MM.1S (cell line): ENCODE measurements around the gene NUDT6.

Experiments used
- DNase-seq: peaks from one replicate; pipeline ENCODE4 v3.0.0-alpha.2; 2015
- H2AFZ ChIP-seq: fragments of 300-600 bp; sonication (generic); 2 replicates; pipeline ENCODE4 v1.6.0; 2016; ENCODE audit warnings: antibody characterized with exemption, low read length
- H3F3A ChIP-seq: fragments of 300-600 bp; sonication (generic); 2 replicates; pipeline ENCODE4 v1.6.1; 2016; ENCODE audit warnings: mild to moderate bottlenecking, antibody characterized with exemption, low read length, moderate library complexity, mixed read lengths; ENCODE audit not compliant: insufficient read depth
- H3K27ac ChIP-seq: fragments of 300-600 bp; sonication (generic); 2 replicates; pipeline ENCODE4 v1.5.1; 2016; ENCODE audit warnings: mild to moderate bottlenecking, low read length
- H3K27me3 ChIP-seq: fragments of 300-600 bp; sonication (generic); replicated peaks from 2 replicates; pipeline ENCODE4 v1.6.0; 2016; ENCODE audit warnings: low read length; ENCODE audit not compliant: insufficient read depth
- H3K36me3 ChIP-seq: fragments of 300-600 bp; sonication (generic); replicated peaks from 2 replicates; pipeline ENCODE4 v1.6.1; 2016; ENCODE audit warnings: mild to moderate bottlenecking, low read length, mixed read lengths; ENCODE audit not compliant: insufficient read depth
- H3K4me1 ChIP-seq: fragments of 300-600 bp; sonication (generic); 2 replicates; pipeline ENCODE4 v1.6.1; 2016; ENCODE audit warnings: low read length, mixed read lengths
- H3K4me2 ChIP-seq: fragments of 300-600 bp; sonication (generic); 2 replicates; pipeline ENCODE4 v1.6.0; 2016; ENCODE audit warnings: low read depth, low read length
- H3K4me3 ChIP-seq: fragments of 300-600 bp; sonication (generic); 2 replicates; pipeline ENCODE4 v1.5.1; 2016; ENCODE audit warnings: low read length, mixed read lengths
- H3K79me2 ChIP-seq: fragments of 300-600 bp; sonication (generic); 2 replicates; pipeline ENCODE4 v1.6.1; 2016; ENCODE audit warnings: mixed run types, low read length, mixed read lengths
- H3K9ac ChIP-seq: fragments of 300-600 bp; sonication (generic); 2 replicates; pipeline ENCODE4 v1.6.1; 2016; ENCODE audit warnings: low read length, mixed read lengths
- H3K9me2 ChIP-seq: fragments of 300-600 bp; sonication (generic); replicated peaks from 2 replicates; pipeline ENCODE4 v1.6.1; 2016; ENCODE audit warnings: mild to moderate bottlenecking, low read length, mixed read lengths; ENCODE audit not compliant: insufficient read depth
- H3K9me3 ChIP-seq: fragments of 300-600 bp; sonication (generic); replicated peaks from 2 replicates; pipeline ENCODE4 v1.6.1; 2016; ENCODE audit warnings: mild to moderate bottlenecking, low read length, mixed read lengths; ENCODE audit not compliant: insufficient read depth
- H4K20me1 ChIP-seq: fragments of 300-600 bp; sonication (generic); 2 replicates; pipeline ENCODE4 v1.6.1; 2016; ENCODE audit warnings: mild to moderate bottlenecking, low read length, moderate library complexity, mixed read lengths; ENCODE audit not compliant: insufficient read depth
- CTCF ChIP-seq: fragments of 300-600 bp; sonication (generic); IDR thresholded peaks from 2 replicates; pipeline ENCODE4 v1.5.1; 2016; ENCODE audit warnings: antibody characterized with exemption, low read length, mixed read lengths
- EZH2 ChIP-seq: fragments of 300-600 bp; sonication (generic); optimal IDR thresholded peaks from 2 replicates; pipeline ENCODE3; 2017; ENCODE audit warnings: low read depth, mild to moderate bottlenecking, antibody characterized with exemption, low read length, mixed read lengths
- EZH2phosphoT487 ChIP-seq: fragments of 300-600 bp; sonication (generic); IDR thresholded peaks from 2 replicates; pipeline ENCODE4 v1.6.1; 2018; ENCODE audit warnings: antibody characterized with exemption, low read length

The NUDT6 gene

GRCh38 chr4:122928930-122929329, 6.5 kb upstream of the NUDT6 start:
- Histone ChIP-seq H3K9me3 (no peaks in the 10 kb centered on the region), H3K9ac (no peak overlapping the region), H3K27ac (no peak overlapping the region), H3K36me3 (no peaks in the 10 kb centered on the region; the same call in 1 of the 2 replicates), H2AFZ (no peak overlapping the region), H3K4me2 (no peak overlapping the region), H3K79me2 (peaks cover 28% of the 10 kb centered on the region), H3K9me2 (no peaks in the 10 kb centered on the region), H3F3A (0 out of 2 replicates have a peak, but pooled peaks cover under 1% of the 10 kb centered on the region), H3K4me1 (peaks cover 5% of the 10 kb centered on the region), H3K4me3 (no peak overlapping the region), H4K20me1 (no peaks in the 10 kb centered on the region), H3K27me3 (no peaks in the 10 kb centered on the region)
- TF ChIP-seq EZH2phosphoT487 (no peak), EZH2 (no peak), CTCF (no peak)
- no peak for DNase-seq

- peak overlapping the region; percentile 76; the same call in 1 of the 2 replicates for H3K27ac ChIP-seq
- H3K36me3 ChIP-seq: no peaks in the 10 kb centered on the region
- peak overlapping the region; percentile 91 for H3K4me3 ChIP-seq
- peaks cover 6% of the 10 kb centered on the region for H3K4me1 ChIP-seq
- H3K4me2 ChIP-seq: peak overlapping the region; percentile 94
- H3F3A ChIP-seq: peaks cover 19% of the 10 kb centered on the region
- H3K9me3 ChIP-seq: no peaks in the 10 kb centered on the region
- H4K20me1 ChIP-seq: no peaks in the 10 kb centered on the region
- no peaks in the 10 kb centered on the region for H3K9me2 ChIP-seq
- H3K27me3 ChIP-seq: no peaks in the 10 kb centered on the region
- peaks cover 37% of the 10 kb centered on the region for H3K79me2 ChIP-seq
- H2AFZ ChIP-seq: peak overlapping the region; percentile 90
- no peak for TF ChIP-seq CTCF
- TF ChIP-seq EZH2: no peak
- TF ChIP-seq EZH2phosphoT487: no peak
- peak overlapping the region; percentile 72 for H3K9ac ChIP-seq
- DNase-seq: peak; percentile 90
These were observed 597 bp upstream of the NUDT6 start for GRCh38 chr4:122922877-122923511.

GRCh38 chr4:122921300-122921699, 1.1 kb downstream of the NUDT6 start:
- Histone ChIP-seq H3K27ac (no peak overlapping the region), H3F3A (peaks cover 19% of the 10 kb centered on the region), H3K4me2 (peak overlapping the region; percentile 94; the same call in 1 of the 2 replicates), H3K9me2 (no peaks in the 10 kb centered on the region), H3K4me3 (0 out of 2 replicates have a peak overlapping the region, but pooled peaks have one; percentile 91), H2AFZ (no peak overlapping the region; the same call in 1 of the 2 replicates), H4K20me1 (no peaks in the 10 kb centered on the region), H3K27me3 (no peaks in the 10 kb centered on the region), H3K36me3 (no peaks in the 10 kb centered on the region), H3K79me2 (peaks cover 33% of the 10 kb centered on the region), H3K4me1 (peaks cover 6% of the 10 kb centered on the region), H3K9ac (no peak overlapping the region), H3K9me3 (no peaks in the 10 kb centered on the region)
- no peak for TF ChIP-seq EZH2
- TF ChIP-seq EZH2phosphoT487: no peak
- no peak for TF ChIP-seq CTCF
- no peak for DNase-seq
